Measurements from ENCODE around the gene CDK5RAP2. TPM values are rescaled to one million over a fixed set of nuclear protein-coding genes. Genes with fewer than 3 reads are reported as not detected.

CDK5RAP2 gene
- total RNA-seq, 2 donors from 2014 or later = 81.5 to 81.9 TPM

DNA sequence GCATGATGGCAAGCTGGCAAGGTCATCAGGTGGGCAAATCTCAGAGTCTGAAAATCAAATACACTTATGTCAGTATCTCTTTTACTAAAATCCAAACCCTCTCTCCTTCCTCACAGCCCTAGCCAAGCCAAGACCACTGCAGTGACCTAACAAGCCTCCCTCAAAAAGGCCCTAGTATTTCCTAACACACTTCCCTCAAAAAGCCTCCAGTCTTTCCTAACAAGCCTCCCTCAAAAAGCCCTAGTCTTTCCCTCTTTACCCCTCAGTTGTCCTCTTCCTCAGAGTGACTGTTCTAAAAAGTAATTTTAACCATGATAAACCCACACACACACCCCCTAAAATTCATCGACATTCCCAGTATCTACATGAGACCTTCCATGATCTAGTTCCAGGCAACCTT, 140.0 kb downstream of the CDK5RAP2 start:
- Mint-ChIP-seq H3K9me3 (no peaks in the 10 kb centered on the region), H3K4me3 (no peak overlapping the region), H3K27me3 (ENCODE audit: low read depth) (no peaks in the 10 kb centered on the region), H3K27ac (peak overlapping the region; percentile 18), H3K36me3 (ENCODE audit: insufficient read depth in 2 of 2) (peaks cover 7 to 26% of the 10 kb centered on the region in 2 donors), H3K4me1 (ENCODE audit: low read depth) (peaks cover 7% of the 10 kb centered on the region)
- DNase-seq (no peak), ATAC-seq (replicated peaks in 1 of 2) (no peak)

DNA sequence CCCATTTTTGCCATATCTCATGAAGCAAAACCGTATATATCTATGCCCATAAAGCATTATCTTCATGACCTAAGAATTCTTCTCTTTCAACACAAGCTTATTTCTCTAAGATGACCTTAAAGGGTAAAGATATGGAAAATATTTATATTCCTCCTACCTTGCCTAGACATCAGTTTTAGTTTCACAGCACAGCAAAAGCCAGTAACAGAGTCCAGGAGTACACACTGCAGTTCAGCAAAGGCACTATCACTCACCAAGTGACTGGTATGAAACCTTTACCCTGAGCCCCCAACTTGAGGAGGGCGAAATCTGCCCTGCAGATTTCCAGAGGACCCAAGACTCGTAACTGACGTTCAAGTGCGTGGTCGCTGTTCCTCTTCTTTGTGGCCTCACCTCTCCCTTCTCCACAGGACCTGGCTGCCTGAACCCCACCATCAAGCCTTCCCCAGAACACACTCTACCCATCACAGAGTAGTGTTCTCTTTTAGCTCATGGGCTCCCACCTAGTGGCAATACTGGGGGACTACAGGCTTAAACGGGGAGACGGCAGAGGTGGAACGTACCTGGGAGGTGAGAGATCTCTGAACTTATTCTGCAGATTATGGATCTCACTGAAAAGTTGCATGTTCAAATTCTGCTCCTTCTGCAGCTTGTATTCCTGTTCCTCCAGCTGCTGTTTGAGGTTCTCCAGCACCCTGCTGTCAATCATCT, 141.0 kb downstream of the CDK5RAP2 start:
- Mint-ChIP-seq H3K9me3 (no peaks in the 10 kb centered on the region), H3K4me3 (no peak overlapping the region), H3K27ac (peak overlapping the region; percentile 62), H3K27me3 (ENCODE audit: low read depth) (no peaks in the 10 kb centered on the region), H3K36me3 (ENCODE audit: insufficient read depth in 2 of 2) (peaks cover 7 to 31% of the 10 kb centered on the region in 2 donors), H3K4me1 (ENCODE audit: low read depth) (peaks cover 7% of the 10 kb centered on the region)
- peak; percentile 10 to 12 for DNase-seq
- ATAC-seq (replicated peaks in 1 of 2) = peak; percentile 34 to 50

DNA sequence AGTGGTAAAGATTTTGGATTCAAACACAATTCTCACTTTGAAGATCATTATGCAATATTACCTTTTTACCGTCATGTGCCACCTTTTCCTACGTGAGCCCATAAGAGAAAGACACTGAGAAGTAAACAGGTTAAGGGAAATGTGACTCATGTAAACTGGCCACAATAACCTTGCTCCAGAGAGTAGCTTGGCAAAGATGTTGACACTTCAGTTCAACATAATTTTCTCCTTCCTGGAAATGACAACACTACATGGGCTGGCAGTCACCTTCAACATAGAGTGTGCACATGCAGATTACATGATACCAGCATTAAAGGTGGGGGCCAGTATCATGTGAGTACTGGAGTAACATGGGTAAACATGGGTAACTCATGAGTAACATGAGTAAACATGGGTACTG, 141.9 kb downstream of the CDK5RAP2 start:
- no peaks in the 10 kb centered on the region for H3K27me3 Mint-ChIP-seq (ENCODE audit: low read depth)
- H3K27ac Mint-ChIP-seq = peak overlapping the region; percentile 91
- DNase-seq = no peak
- no peaks in the 10 kb centered on the region for H3K9me3 Mint-ChIP-seq
- ATAC-seq (replicated peaks in 1 of 2) = peak; percentile 74 to 79
- H3K4me3 Mint-ChIP-seq = peak overlapping the region in 1 of 2 donors; percentile 26
- H3K4me1 Mint-ChIP-seq (ENCODE audit: low read depth) = peaks cover 7% of the 10 kb centered on the region
- peaks cover 10 to 29% of the 10 kb centered on the region in 2 donors for H3K36me3 Mint-ChIP-seq (ENCODE audit: insufficient read depth in 2 of 2)

DNA sequence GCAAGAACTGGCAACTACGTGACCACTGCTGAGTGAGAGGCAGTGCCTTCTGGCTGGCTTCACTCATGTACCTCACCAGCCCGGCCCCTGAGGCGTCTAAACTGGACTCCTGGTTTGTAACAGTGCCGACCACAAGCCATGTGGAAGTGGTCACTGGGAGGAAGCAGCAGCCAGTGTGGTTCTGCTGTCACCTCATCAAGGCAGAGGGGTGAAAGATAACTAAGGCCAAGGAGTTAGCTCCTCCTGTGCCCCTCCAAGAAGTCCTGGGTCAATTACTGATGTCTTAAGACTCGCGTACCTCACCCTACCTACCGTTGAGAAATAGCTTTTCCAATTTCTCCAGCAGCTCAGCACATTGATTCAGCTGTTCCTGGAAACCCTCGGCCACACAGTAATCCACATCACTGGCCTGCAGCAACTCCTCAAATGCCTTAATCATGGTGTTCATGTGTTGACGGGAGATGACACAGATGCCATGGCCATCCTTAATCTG, 142.9 kb downstream of the CDK5RAP2 start:
- DNase-seq = peak in 1 of 2 donors; percentile 13
- peaks cover 7% of the 10 kb centered on the region for H3K4me1 Mint-ChIP-seq (ENCODE audit: low read depth)
- H3K36me3 Mint-ChIP-seq (ENCODE audit: insufficient read depth in 2 of 2) = peaks cover 8 to 25% of the 10 kb centered on the region in 2 donors
- H3K27me3 Mint-ChIP-seq (ENCODE audit: low read depth) = no peaks in the 10 kb centered on the region
- no peak overlapping the region for H3K27ac Mint-ChIP-seq
- no peak overlapping the region for H3K4me3 Mint-ChIP-seq
- ATAC-seq (replicated peaks in 1 of 2) = peak in 1 of 2 donors; percentile 32
- no peaks in the 10 kb centered on the region for H3K9me3 Mint-ChIP-seq

DNA sequence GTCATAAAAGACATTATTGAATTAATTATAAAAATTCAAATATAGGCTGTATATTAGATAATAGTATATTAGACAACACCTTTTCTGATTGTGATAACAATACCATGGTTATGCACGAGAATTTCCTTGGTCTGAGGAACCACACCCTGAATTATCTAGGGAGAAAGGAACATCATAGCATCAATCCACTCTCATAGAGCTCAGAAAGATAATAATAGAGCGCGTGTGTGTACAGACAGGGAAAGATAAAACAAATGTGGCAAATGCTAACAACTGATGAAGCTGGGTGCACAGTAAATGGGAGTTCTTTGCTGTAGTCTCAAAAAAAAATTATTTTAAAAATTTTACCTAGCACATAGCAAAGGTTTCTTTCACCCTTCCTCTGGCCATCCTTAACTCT, 143.5 kb downstream of the CDK5RAP2 start:
- Mint-ChIP-seq H3K4me3 (no peak overlapping the region), H3K4me1 (ENCODE audit: low read depth) (peaks cover 7% of the 10 kb centered on the region), H3K36me3 (ENCODE audit: insufficient read depth in 2 of 2) (peaks cover 8 to 27% of the 10 kb centered on the region in 2 donors), H3K9me3 (no peaks in the 10 kb centered on the region), H3K27ac (no peak overlapping the region), H3K27me3 (ENCODE audit: low read depth) (no peaks in the 10 kb centered on the region)
- ATAC-seq (replicated peaks in 1 of 2) (no peak), DNase-seq (no peak)

DNA sequence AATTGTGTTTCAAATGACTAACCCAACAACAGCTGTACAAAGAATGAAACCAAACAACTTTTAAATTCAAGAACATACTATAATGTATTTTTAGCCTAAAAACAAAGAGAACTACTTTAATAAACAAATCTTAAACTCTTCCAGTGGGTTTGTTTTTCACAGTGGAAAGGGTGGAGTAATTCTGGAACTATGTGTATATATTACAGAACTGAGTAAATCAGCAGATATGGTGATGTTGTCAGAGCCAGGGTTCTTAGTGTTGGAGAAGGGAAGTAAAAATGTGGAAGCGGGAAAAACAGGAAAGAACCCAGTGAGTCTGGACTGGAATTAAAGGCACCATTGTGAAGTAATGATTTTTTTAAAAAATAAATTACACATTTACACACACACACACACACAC, 144.9 kb downstream of the CDK5RAP2 start:
- DNase-seq (no peak), ATAC-seq (replicated peaks in 1 of 2) (no peak)
- H3K27ac Mint-ChIP-seq = peak overlapping the region; percentile 76
- H3K36me3 Mint-ChIP-seq (ENCODE audit: insufficient read depth in 2 of 2) = peaks cover 5 to 27% of the 10 kb centered on the region in 2 donors
- H3K4me3 Mint-ChIP-seq = no peak overlapping the region
- H3K27me3 Mint-ChIP-seq (ENCODE audit: low read depth) = no peaks in the 10 kb centered on the region
- no peaks in the 10 kb centered on the region for H3K9me3 Mint-ChIP-seq
- peaks cover 7% of the 10 kb centered on the region for H3K4me1 Mint-ChIP-seq (ENCODE audit: low read depth)

DNA sequence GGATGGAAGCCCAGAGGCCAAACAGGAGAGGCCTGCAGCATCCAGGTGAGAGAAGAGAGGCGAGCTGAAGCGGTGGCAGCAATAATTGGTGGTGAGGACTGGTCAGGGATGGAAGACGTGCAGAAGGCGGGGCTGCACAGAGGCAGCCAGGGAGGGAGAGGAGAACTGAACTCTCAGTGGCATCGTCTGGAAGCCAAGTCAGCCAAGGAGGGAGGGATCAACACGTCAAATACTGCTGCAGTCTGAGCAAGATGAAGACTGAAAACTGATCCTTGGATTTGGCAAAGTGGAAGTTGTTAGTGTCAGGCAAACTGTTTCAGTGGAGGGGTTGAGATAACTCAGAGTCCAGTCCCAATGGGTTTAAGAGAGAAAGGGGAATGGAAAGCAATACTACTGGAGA, 145.4 kb downstream of the CDK5RAP2 start:
- H3K27me3 Mint-ChIP-seq (ENCODE audit: low read depth) = no peaks in the 10 kb centered on the region
- no peak overlapping the region for H3K27ac Mint-ChIP-seq
- H3K36me3 Mint-ChIP-seq (ENCODE audit: insufficient read depth in 2 of 2) = peaks cover 4 to 26% of the 10 kb centered on the region in 2 donors
- no peaks in the 10 kb centered on the region for H3K9me3 Mint-ChIP-seq
- H3K4me1 Mint-ChIP-seq (ENCODE audit: low read depth) = peaks cover 7% of the 10 kb centered on the region
- DNase-seq (no peak), ATAC-seq (replicated peaks in 1 of 2) (no peak)
- no peak overlapping the region for H3K4me3 Mint-ChIP-seq

DNA sequence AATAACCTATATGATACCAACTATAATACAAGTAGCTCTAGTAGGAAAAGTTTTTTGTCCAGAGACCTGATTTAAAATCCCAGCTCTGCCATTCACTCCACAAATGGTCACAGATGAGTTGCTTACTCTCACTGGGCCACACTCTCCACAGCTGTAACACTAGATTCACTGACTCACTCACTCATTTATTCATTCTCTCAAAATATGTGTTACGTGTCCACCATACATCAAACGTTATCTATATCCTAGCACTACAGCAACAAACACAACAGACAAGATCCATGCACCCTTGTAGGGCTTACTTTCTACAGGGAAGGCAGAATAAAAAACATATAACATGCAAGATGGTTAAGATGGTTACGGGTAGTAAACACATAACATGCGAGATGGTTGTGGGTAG, 146.3 kb downstream of the CDK5RAP2 start:
- Mint-ChIP-seq H3K4me1 (ENCODE audit: low read depth) (peaks cover 7% of the 10 kb centered on the region), H3K4me3 (no peak overlapping the region), H3K36me3 (ENCODE audit: insufficient read depth in 2 of 2) (peaks cover 4 to 24% of the 10 kb centered on the region in 2 donors), H3K27ac (no peak overlapping the region), H3K27me3 (ENCODE audit: low read depth) (no peaks in the 10 kb centered on the region), H3K9me3 (no peaks in the 10 kb centered on the region)
- ATAC-seq (replicated peaks in 1 of 2) = no peak
- DNase-seq = no peak

DNA sequence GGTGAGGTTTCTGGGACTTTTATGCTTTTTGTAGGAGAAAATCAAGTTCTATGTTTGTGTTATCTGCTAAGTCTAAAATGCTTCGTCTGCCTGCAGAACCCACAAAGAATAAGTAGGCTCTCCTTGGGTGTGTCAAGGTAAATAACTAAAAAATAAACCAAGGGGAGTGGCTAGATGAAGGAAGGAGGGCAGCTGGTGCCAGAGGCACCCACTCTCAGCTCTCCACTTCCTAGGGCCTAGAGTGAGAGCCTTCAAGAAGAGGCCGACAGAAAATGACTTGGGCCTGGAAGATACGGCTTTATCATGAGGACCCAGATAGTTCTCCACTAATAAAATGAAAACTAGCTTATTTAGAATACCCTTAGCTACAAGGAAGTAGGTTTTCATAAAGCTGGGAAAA, 147.4 kb downstream of the CDK5RAP2 start:
- no peak overlapping the region for H3K27ac Mint-ChIP-seq
- no peak for DNase-seq
- H3K4me1 Mint-ChIP-seq (ENCODE audit: low read depth) = peaks cover 2% of the 10 kb centered on the region
- no peaks in the 10 kb centered on the region for H3K9me3 Mint-ChIP-seq
- peaks cover 4 to 23% of the 10 kb centered on the region in 2 donors for H3K36me3 Mint-ChIP-seq (ENCODE audit: insufficient read depth in 2 of 2)
- H3K27me3 Mint-ChIP-seq (ENCODE audit: low read depth) = no peaks in the 10 kb centered on the region
- no peak for ATAC-seq (replicated peaks in 1 of 2)
- no peak overlapping the region for H3K4me3 Mint-ChIP-seq

DNA sequence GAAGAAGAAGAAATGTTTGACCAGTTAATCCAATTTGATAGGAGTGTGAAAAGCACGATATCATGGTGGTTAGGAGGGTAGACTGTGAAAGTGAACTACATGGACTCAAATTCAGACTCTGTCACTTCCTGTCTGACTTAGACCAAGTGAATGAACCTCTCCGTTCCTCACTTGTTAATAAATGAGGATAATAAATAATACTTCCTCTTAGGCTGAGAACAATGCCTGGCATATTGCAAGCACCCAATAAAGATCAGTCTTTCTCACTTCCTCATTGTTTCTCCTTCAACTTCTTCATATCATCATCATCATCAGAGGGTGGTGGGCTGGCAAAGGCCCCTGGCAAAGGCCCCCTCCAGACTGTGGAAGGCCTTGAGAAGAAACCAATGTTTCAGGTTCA, 148.7 kb downstream of the CDK5RAP2 start:
- Mint-ChIP-seq H3K36me3 (ENCODE audit: insufficient read depth in 2 of 2) (peaks cover 4 to 23% of the 10 kb centered on the region in 2 donors), H3K27ac (no peak overlapping the region), H3K9me3 (no peaks in the 10 kb centered on the region), H3K4me3 (no peak overlapping the region), H3K4me1 (ENCODE audit: low read depth) (no peaks in the 10 kb centered on the region), H3K27me3 (ENCODE audit: low read depth) (no peaks in the 10 kb centered on the region)
- ATAC-seq (replicated peaks in 1 of 2) = no peak
- DNase-seq = no peak

DNA sequence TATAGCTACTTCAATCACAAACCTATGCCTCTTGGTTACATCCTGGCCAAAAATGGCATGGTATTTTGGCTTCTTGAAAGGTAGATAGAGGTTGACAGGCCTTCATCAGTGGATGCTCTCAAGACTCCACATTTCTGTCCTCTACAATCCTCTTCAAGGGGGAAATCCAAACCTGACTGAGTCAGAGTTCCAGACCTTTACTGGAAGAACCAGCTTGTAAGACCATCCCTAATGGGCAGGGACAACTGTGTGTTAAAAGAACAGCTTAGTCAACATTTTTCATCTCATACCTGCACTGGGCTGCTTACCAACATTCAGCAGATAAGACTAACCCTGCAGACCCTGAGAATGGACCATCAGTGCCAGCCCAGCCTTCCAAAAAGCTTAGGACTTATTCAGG, 155.7 kb downstream of the CDK5RAP2 start:
- Mint-ChIP-seq H3K4me1 (ENCODE audit: low read depth) (no peaks in the 10 kb centered on the region), H3K27me3 (ENCODE audit: low read depth) (no peaks in the 10 kb centered on the region), H3K36me3 (ENCODE audit: insufficient read depth in 2 of 2) (peaks cover 5 to 7% of the 10 kb centered on the region in 2 donors), H3K4me3 (no peak overlapping the region), H3K9me3 (no peaks in the 10 kb centered on the region), H3K27ac (no peak overlapping the region)
- DNase-seq (no peak), ATAC-seq (replicated peaks in 1 of 2) (no peak)

DNA sequence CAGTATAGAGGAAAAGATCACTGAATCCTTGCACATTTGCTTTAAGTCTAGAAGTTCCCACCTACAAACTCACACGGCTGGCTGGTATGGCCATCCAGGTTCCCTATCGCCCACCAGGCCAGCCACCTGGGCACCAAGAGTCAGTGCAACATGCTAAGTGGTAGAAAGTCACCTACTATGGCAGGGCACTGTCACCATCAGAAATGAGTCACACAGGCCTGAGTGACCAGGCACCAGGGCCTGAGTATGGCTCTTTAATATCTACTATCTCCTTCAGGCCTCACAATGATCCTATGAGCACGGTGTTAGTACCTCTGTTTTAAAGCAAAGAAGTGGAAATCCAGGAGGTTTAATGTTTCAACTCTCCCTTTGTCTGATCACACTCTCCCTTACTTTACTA, 156.2 kb downstream of the CDK5RAP2 start:
- Mint-ChIP-seq H3K4me1 (ENCODE audit: low read depth) (no peaks in the 10 kb centered on the region), H3K36me3 (ENCODE audit: insufficient read depth in 2 of 2) (peaks cover 5 to 7% of the 10 kb centered on the region in 2 donors), H3K27me3 (ENCODE audit: low read depth) (no peaks in the 10 kb centered on the region), H3K4me3 (no peak overlapping the region), H3K9me3 (no peaks in the 10 kb centered on the region), H3K27ac (no peak overlapping the region)
- no peak for DNase-seq
- ATAC-seq (replicated peaks in 1 of 2) = no peak

DNA sequence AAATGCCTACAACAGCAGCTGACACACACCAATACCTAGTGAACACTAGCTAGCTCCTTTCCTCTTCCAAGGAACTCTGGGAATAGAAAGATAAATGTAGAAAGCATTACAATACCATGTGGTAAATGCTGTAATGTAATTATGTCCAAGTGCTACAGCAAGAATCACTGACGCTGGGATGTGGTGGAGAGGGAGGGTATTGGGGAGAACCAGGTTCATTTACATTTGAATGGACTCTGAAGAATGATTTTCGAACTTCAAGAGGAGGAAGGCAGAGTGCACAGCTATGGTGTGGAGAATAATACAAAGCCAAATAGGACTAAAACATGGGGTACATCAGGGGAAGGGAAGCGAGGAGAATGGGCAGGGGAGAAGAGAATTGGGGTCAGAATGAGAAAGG, 158.0 kb downstream of the CDK5RAP2 start:
- peak overlapping the region; percentile 3 for H3K27ac Mint-ChIP-seq
- no peak for DNase-seq
- H3K27me3 Mint-ChIP-seq (ENCODE audit: low read depth) = no peaks in the 10 kb centered on the region
- H3K4me3 Mint-ChIP-seq = no peak overlapping the region
- no peaks in the 10 kb centered on the region for H3K9me3 Mint-ChIP-seq
- ATAC-seq (replicated peaks in 1 of 2) = no peak
- H3K4me1 Mint-ChIP-seq (ENCODE audit: low read depth) = no peaks in the 10 kb centered on the region
- peaks cover 3 to 9% of the 10 kb centered on the region in 2 donors for H3K36me3 Mint-ChIP-seq (ENCODE audit: insufficient read depth in 2 of 2)

DNA sequence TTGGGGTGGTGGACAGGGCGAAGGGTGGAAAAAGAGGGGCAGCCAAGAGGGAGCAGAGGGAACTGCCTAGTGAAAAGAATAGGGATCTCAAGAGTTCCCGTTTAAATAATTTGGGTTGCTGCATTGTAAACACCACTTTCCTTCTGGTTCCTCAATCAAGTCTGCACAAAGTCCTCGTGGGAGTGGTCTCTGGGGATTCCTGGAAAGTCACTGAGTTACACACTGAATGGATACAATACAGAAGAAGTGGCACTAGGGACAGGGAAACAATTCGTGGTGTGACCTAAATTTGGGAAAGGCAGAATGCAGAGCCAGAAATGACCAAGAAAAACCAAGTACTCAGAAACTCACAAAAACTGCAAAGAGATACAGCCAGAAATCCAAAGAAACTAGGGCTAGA, 161.7 kb downstream of the CDK5RAP2 start:
- Mint-ChIP-seq H3K4me1 (ENCODE audit: low read depth) (no peaks in the 10 kb centered on the region), H3K4me3 (no peak overlapping the region), H3K27me3 (ENCODE audit: low read depth) (no peaks in the 10 kb centered on the region), H3K27ac (no peak overlapping the region), H3K9me3 (no peaks in the 10 kb centered on the region), H3K36me3 (ENCODE audit: insufficient read depth in 2 of 2) (peaks cover 7 to 8% of the 10 kb centered on the region in 2 donors)
- ATAC-seq (replicated peaks in 1 of 2) = no peak
- no peak for DNase-seq
